Endodermal cell (in vitro differentiated cells): ENCODE measurements around the gene RTEL1. TPM values are rescaled to one million over a fixed set of nuclear protein-coding genes. Genes with fewer than 3 reads are reported as not detected.

ENCODE experiments used
- DNase-seq: peaks from one replicate; pipeline ENCODE4 v3.0.0-alpha.2; 2017
- H3K27ac ChIP-seq: 2 replicates; pipeline ENCODE4 v1.5.1; 2013; ENCODE audit warnings: mild to moderate bottlenecking, low read depth, low read length, moderate library complexity
- H3K27me3 ChIP-seq: 2 replicates; pipeline ENCODE4 v1.6.1; 2013; ENCODE audit warnings: mild to moderate bottlenecking, low read length, moderate library complexity; ENCODE audit not compliant: insufficient read depth, control insufficient read depth, poor library complexity, severe bottlenecking
- H3K36me3 ChIP-seq: 2 replicates; pipeline ENCODE4 v1.7.0; 2013; ENCODE audit warnings: mild to moderate bottlenecking, low read length, moderate library complexity; ENCODE audit not compliant: control insufficient read depth, insufficient read depth
- H3K4me1 ChIP-seq: one replicate; pipeline ENCODE4 v1.7.0; 2013; ENCODE audit warnings: low read length; ENCODE audit not compliant: control insufficient read depth, insufficient read depth
- H3K4me3 ChIP-seq: 2 replicates; pipeline ENCODE4 v1.5.1; 2013; ENCODE audit warnings: mild to moderate bottlenecking, low read length, moderate library complexity
- H3K9ac ChIP-seq: 2 replicates; pipeline ENCODE4 v1.6.1; 2013; ENCODE audit warnings: mild to moderate bottlenecking, low read length, moderate library complexity; ENCODE audit not compliant: poor library complexity, severe bottlenecking; ENCODE audit errors: extremely low read depth
- H3K9me3 ChIP-seq: 2 replicates; pipeline ENCODE4 v1.6.1; 2013; ENCODE audit warnings: mild to moderate bottlenecking, low read length, moderate library complexity; ENCODE audit not compliant: control insufficient read depth
- H3K27ac Mint-ChIP-seq: 2 replicates; pipeline ENCODE4 v1.8.0; 2020; ENCODE audit warnings: mixed read lengths
- H3K27me3 Mint-ChIP-seq: 2 replicates; pipeline ENCODE4 v1.8.0; 2021; ENCODE audit warnings: mild to moderate bottlenecking, mixed read lengths; ENCODE audit not compliant: insufficient read depth
- H3K36me3 Mint-ChIP-seq: 2 replicates; pipeline ENCODE4 v1.8.0; 2020; ENCODE audit warnings: low read depth, mixed read lengths
- H3K4me1 Mint-ChIP-seq: 2 replicates; pipeline ENCODE4 v1.8.0; 2020; ENCODE audit warnings: mixed read lengths
- H3K4me3 Mint-ChIP-seq: 2 replicates; pipeline ENCODE4 v1.8.0; 2020; ENCODE audit warnings: mild to moderate bottlenecking, moderate library complexity, mixed read lengths
- H3K9me3 Mint-ChIP-seq: 2 replicates; pipeline ENCODE4 v1.8.0; 2020; ENCODE audit warnings: mild to moderate bottlenecking, mixed read lengths
- CTCF ChIP-seq: fragments of 200-600 bp; sonication (generic); conservative IDR thresholded peaks from 2 replicates; pipeline ENCODE4 v1.5.0; 2021; ENCODE audit warnings: antibody characterized with exemption, mild to moderate bottlenecking
- WGBS, 2 experiments: methylation state at CpG; one replicate each; pipeline versions ENCODE4 v1.1.5 to v1.1.7; 2013; ENCODE audit warnings: missing lambda C conversion rate in 2 of 2, mixed read lengths in 1 of 2; ENCODE audit not compliant: insufficient coverage in 1 of 2, insufficient read length in 1 of 2; 5-methylcytosine and 5-hydroxymethylcytosine counted together
- total RNA-seq, 2 donors: library from RNA; stranded (reverse); fragmentation: NEBNext Ultra II Directional in 1 of 2; extraction: Animal tissue kit (Norgen Biotek cat#: 25700) in 1 of 2; gene quantifications; 2 replicates in 1 of 2; 3 replicates in 1 of 2; pipeline ENCODE4 v1.2.1, GENCODE V29; 2021

Gene RTEL1
- total RNA-seq, 2 donors from 2014 or later, result 33.9 to 36.7 TPM

GRCh38 chr20:63688228-63689045 is 30.3 kb downstream of the RTEL1 start:
- Mint-ChIP-seq H3K27me3 (no peaks in the 10 kb centered on the region), H3K4me3 (no peak overlapping the region), H3K4me1 (no peaks in the 10 kb centered on the region), H3K9me3 (no peaks in the 10 kb centered on the region), H3K36me3 (peaks cover 4% of the 10 kb centered on the region), H3K27ac (no peak overlapping the region)
- Histone ChIP-seq H3K4me3 (no peak overlapping the region), H3K4me1 (no peaks in the 10 kb centered on the region), H3K36me3 (no peaks in the 10 kb centered on the region), H3K9ac (no peak overlapping the region), H3K27me3 (no peaks in the 10 kb centered on the region), H3K27ac (no peak overlapping the region), H3K9me3 (no peaks in the 10 kb centered on the region)
- 93 to 96% methylated on average over 18 to 29 of the region's 31 CpGs for WGBS, 2 experiments
- TF ChIP-seq CTCF, result no peak
- no peak for DNase-seq

- TF ChIP-seq CTCF, result no peak
- no peak for DNase-seq
- 95 to 96% methylated on average over 27 to 44 of the region's 44 CpGs for WGBS, 2 experiments
- Mint-ChIP-seq H3K27me3 (no peaks in the 10 kb centered on the region), H3K9me3 (peaks cover 2% of the 10 kb centered on the region), H3K4me3 (no peak overlapping the region), H3K27ac (no peak overlapping the region), H3K4me1 (no peaks in the 10 kb centered on the region), H3K36me3 (peaks cover 10% of the 10 kb centered on the region)
- H3K9ac ChIP-seq, result no peak overlapping the region
- no peaks in the 10 kb centered on the region for H3K9me3 ChIP-seq
- no peaks in the 10 kb centered on the region for H3K4me1 ChIP-seq
- no peaks in the 10 kb centered on the region for H3K36me3 ChIP-seq
- H3K4me3 ChIP-seq, result no peak overlapping the region
- no peaks in the 10 kb centered on the region for H3K27me3 ChIP-seq
- H3K27ac ChIP-seq, result no peak overlapping the region
These were observed 31.2 kb downstream of the RTEL1 start for GRCh38 chr20:63689046-63690002.

GRCh38 chr20:63690003-63690897 is 32.1 kb downstream of the RTEL1 start:
- H3K9me3 ChIP-seq, result no peaks in the 10 kb centered on the region

More at GRCh38 chr20:63690003-63690897, 32.1 kb downstream of the RTEL1 start:
- H3K27ac Mint-ChIP-seq, result no peak overlapping the region
- no peak for TF ChIP-seq CTCF
- no peak overlapping the region for H3K4me3 ChIP-seq
- no peaks in the 10 kb centered on the region for H3K27me3 Mint-ChIP-seq
- no peak overlapping the region for H3K4me3 Mint-ChIP-seq
- H3K36me3 Mint-ChIP-seq, result peaks cover 10% of the 10 kb centered on the region
- no peaks in the 10 kb centered on the region for H3K4me1 ChIP-seq
- peaks cover 2% of the 10 kb centered on the region for H3K9me3 Mint-ChIP-seq
- H3K27me3 ChIP-seq, result no peaks in the 10 kb centered on the region
- no peaks in the 10 kb centered on the region for H3K36me3 ChIP-seq
- WGBS, 2 experiments, result 95% methylated on average over 19 to 40 of the region's 40 CpGs
- no peaks in the 10 kb centered on the region for H3K4me1 Mint-ChIP-seq
- H3K9ac ChIP-seq, result no peak overlapping the region
- DNase-seq, result no peak
- H3K27ac ChIP-seq, result no peak overlapping the region
